Measurements from ENCODE around the gene PLPP3. TPM values are rescaled to one million over a fixed set of nuclear protein-coding genes. Genes with fewer than 3 reads are reported as not detected.

Gene PLPP3
- total RNA-seq, 1 donor from 2014 or later: 106 TPM

GRCh38 chr1:56534130-56534651 is 45.2 kb downstream of the PLPP3 start:
- intact Hi-C loops (cut with DNase I): no loop called here
- Histone ChIP-seq H3K36me3 (peaks cover 46% of the 10 kb centered on the region), H3K4me1 (peaks cover 26% of the 10 kb centered on the region), H3K27ac (no peak overlapping the region), H3K9me3 (no peaks in the 10 kb centered on the region), H3K27me3 (ENCODE audit: low read depth) (no peaks in the 10 kb centered on the region), H3K4me3 (no peak overlapping the region)
- ATAC-seq (no peak), DNase-seq (no peak)
- no peak for TF ChIP-seq CTCF (IDR thresholded peaks at IDR 0.05)

GRCh38 chr1:56533621-56534020 is 45.7 kb downstream of the PLPP3 start:
- no peak for TF ChIP-seq CTCF (IDR thresholded peaks at IDR 0.05)
- H3K27me3 ChIP-seq (ENCODE audit: low read depth): no peaks in the 10 kb centered on the region
- DNase-seq: no peak
- no peaks in the 10 kb centered on the region for H3K9me3 ChIP-seq
- H3K4me1 ChIP-seq: peaks cover 20% of the 10 kb centered on the region
- intact Hi-C loops (cut with DNase I): no loop called here
- ATAC-seq: no peak
- no peak overlapping the region for H3K4me3 ChIP-seq
- H3K27ac ChIP-seq: no peak overlapping the region
- peaks cover 46% of the 10 kb centered on the region for H3K36me3 ChIP-seq

- Histone ChIP-seq H3K36me3 (peaks cover 46% of the 10 kb centered on the region), H3K27ac (no peak overlapping the region), H3K4me3 (no peak overlapping the region), H3K4me1 (peaks cover 22% of the 10 kb centered on the region), H3K9me3 (no peaks in the 10 kb centered on the region), H3K27me3 (ENCODE audit: low read depth) (no peaks in the 10 kb centered on the region)
- intact Hi-C loops (cut with DNase I): no loop called here
- TF ChIP-seq CTCF (IDR thresholded peaks at IDR 0.05): no peak
- no peak for DNase-seq
- ATAC-seq: no peak
Observed at GRCh38 chr1:56533197-56533596, 46.2 kb downstream of the PLPP3 start.

GRCh38 chr1:56532350-56532683 is 47.0 kb downstream of the PLPP3 start:
- Histone ChIP-seq H3K27ac (no peak overlapping the region), H3K9me3 (no peaks in the 10 kb centered on the region), H3K4me1 (peaks cover 31% of the 10 kb centered on the region), H3K4me3 (no peak overlapping the region), H3K27me3 (ENCODE audit: low read depth) (no peaks in the 10 kb centered on the region), H3K36me3 (peaks cover 46% of the 10 kb centered on the region)
- intact Hi-C loops (cut with DNase I): no loop called here
- ATAC-seq (no peak), DNase-seq (no peak)
- TF ChIP-seq CTCF (IDR thresholded peaks at IDR 0.05): no peak

GRCh38 chr1:56531624-56532349 is 47.6 kb downstream of the PLPP3 start:
- ATAC-seq: no peak
- Histone ChIP-seq H3K27ac (no peak overlapping the region), H3K9me3 (no peaks in the 10 kb centered on the region), H3K27me3 (ENCODE audit: low read depth) (no peaks in the 10 kb centered on the region), H3K4me1 (peaks cover 33% of the 10 kb centered on the region), H3K4me3 (no peak overlapping the region), H3K36me3 (peaks cover 42% of the 10 kb centered on the region)
- intact Hi-C loops (cut with DNase I): no loop called here
- no peak for TF ChIP-seq CTCF (IDR thresholded peaks at IDR 0.05)
- no peak for DNase-seq

Data from lower lobe of right lung (tissue), 2 donors.